Right lobe of liver (tissue), 6 donors: Measurements from ENCODE around the gene NFIL3. TPM values are rescaled to one million over a fixed set of nuclear protein-coding genes. Genes with fewer than 3 reads are reported as not detected.
"Not testable (repeated sequence)": the region's sequence is repeated elsewhere in the genome, so short reads cannot be mapped to it uniquely, and the experiment has no call there.

Experiments
- ATAC-seq, 4 donors: fragments of 200-7000 bp; cut with Tn5 transposase; one replicate each; pipeline ENCODE4 v1.9.1; 2020; ENCODE audit warnings: mild to moderate bottlenecking in 4 of 4, moderate library complexity in 4 of 4
- DNase-seq, 3 donors: peaks; one replicate each; pipeline ENCODE4 v3.0.0-alpha.2; 2020
- H3K27ac ChIP-seq, 3 donors: fragments of 200-600 bp; one replicate each; pipeline ENCODE4 v1.8.0; 2022
- H3K27me3 ChIP-seq, 2 donors: fragments of 200-600 bp; one replicate each; pipeline ENCODE4 v1.8.0; 2022
- H3K36me3 ChIP-seq, 4 donors: fragments of 200-600 bp; sonication (generic) in 1 of 4; one replicate each; pipeline versions ENCODE4 v1.5.1 to v1.8.0; 2017 to 2022; ENCODE audit warnings: control low read depth in 1 of 4
- H3K4me1 ChIP-seq, 4 donors: fragments of 200-600 bp; sonication (generic) in 1 of 4; one replicate each; pipeline versions ENCODE4 v1.5.1 to v1.8.0; 2017 to 2022; ENCODE audit warnings: control low read depth in 1 of 4
- H3K4me3 ChIP-seq, 3 donors: fragments of 200-600 bp; one replicate each; pipeline ENCODE4 v1.8.0; 2022
- H3K9me3 ChIP-seq, 4 donors: fragments of 200-600 bp; sonication (generic) in 1 of 4; one replicate each; pipeline versions ENCODE4 v1.5.1 to v1.8.0; 2017 to 2022; ENCODE audit warnings: control low read depth in 1 of 4
- CTCF ChIP-seq, 4 donors: fragments of 200-600 bp in 3 of 4; fragments of 450-650 bp in 1 of 4; IDR thresholded peaks; one replicate each; pipeline versions ENCODE4 v1.5.1 to v1.8.0; 2016 to 2022; ENCODE audit warnings: antibody characterized with exemption in 4 of 4, mild to moderate bottlenecking in 2 of 4
- POLR2A ChIP-seq: fragments of 450-650 bp; IDR thresholded peaks from one replicate; pipeline ENCODE4 v1.6.1; 2017; ENCODE audit warnings: antibody characterized with exemption, mild to moderate bottlenecking
- WGBS: methylation state at CpG from one replicate; pipeline ENCODE4 v1.1.6; 2018; ENCODE audit warnings: low coverage, low lambda C conversion rate; ENCODE audit not compliant: insufficient coverage; ENCODE audit errors: missing lambda C conversion rate; 5-methylcytosine and 5-hydroxymethylcytosine counted together
- intact Hi-C, 2 donors: fragments of 100-400 bp; cut with DNase I; formaldehyde crosslinking; loops; one replicate each; pipeline versions ENCODE4 v1.11.2 to v1.14.1; 2022
- long read RNA-seq: library from polyadenylated mRNA; unstranded; transcript quantifications from one replicate; pipeline ENCODE4 v2.0.0, GENCODE V29; 2019
- total RNA-seq, 6 experiments: library from RNA; depleted of rRNA in 2 of 6; stranded (reverse); fragments of >200 nt in 2 of 6; fragmentation: NEBNext Ultra II Directional in 3 of 6; extraction: Animal tissue kit (Norgen Biotek cat#: 25700) in 3 of 6; gene quantifications; one replicate each; pipeline versions ENCODE4 v1.1.0 to v1.2.4, GENCODE V29; 2016 to 2023
- donor health status: DM: no; HTN: yes; CAD: no.
- donor health status: DM: no; HTN: no; CAD: no.
- donor health status: DM: no; HTN: no; CAD: no.
- donor health status: DM: no; HTN: yes; CAD: no.
- donor health status: DM: no; HTN: yes; CAD: no.

Gene NFIL3
- 10 to 100 TPM; 16.0 to 55.4 (median 25.6) TPM for total RNA-seq
- long read RNA-seq = 0 reads

GRCh38 chr9:91423785-91424402, at the start of gene NFIL3:
Gene NFIL3 (minus strand): TSS chr9:91423832. CDS start chr9:91410734, 13,098 bp downstream.
- peak; percentile 55 to 83 (median 74) for ATAC-seq
- DNase-seq = peak; percentile 91 to 92 (median 92)
- H3K27me3 ChIP-seq = no peaks in the 10 kb centered on the region
- H3K27ac ChIP-seq = peak within 1 kb of the TSS; percentile 99 to 100 (median 100)
- intact Hi-C loops = loop anchor here in 1 of 2 donors (10.0 kb wide), 1 partner anchor 229 kb away; no protein-coding TSS in a partner anchor
- H3K36me3 ChIP-seq = no peaks in the 10 kb centered on the region
- H3K9me3 ChIP-seq = no peaks in the 10 kb centered on the region
- 0% methylated on average over 6 of the region's 92 CpGs for WGBS
- TF ChIP-seq CTCF (IDR thresholded peaks at IDR 0.05) = no peak
- peak; percentile 95 for TF ChIP-seq POLR2A
- H3K4me3 ChIP-seq = peak within 1 kb of the TSS; percentile 67 to 75 (median 73)
- peaks cover 0 to 16% (median 3%) of the 10 kb centered on the region in 4 donors for H3K4me1 ChIP-seq

GRCh38 chr9:91471524-91471923, 47.9 kb upstream of the NFIL3 start:
- H3K4me1 ChIP-seq, H3K9me3 ChIP-seq, DNase-seq, H3K27ac ChIP-seq, intact Hi-C loops, ATAC-seq, H3K27me3 ChIP-seq, H3K4me3 ChIP-seq, H3K36me3 ChIP-seq: not testable (repeated sequence)
- WGBS = 59% methylated on average over 3 of the region's 3 CpGs

- Histone ChIP-seq H3K4me3 (no peak overlapping the region), H3K27me3 (no peaks in the 10 kb centered on the region), H3K9me3 (no peaks in the 10 kb centered on the region), H3K36me3 (no peaks in the 10 kb centered on the region), H3K4me1 (no peaks in the 10 kb centered on the region), H3K27ac (no peak overlapping the region)
- intact Hi-C loops = no loop called here
- WGBS = 53% methylated on average over 2 of the region's 2 CpGs
- no peak for TF ChIP-seq POLR2A
- no peak for TF ChIP-seq CTCF (IDR thresholded peaks at IDR 0.05)
- DNase-seq (no peak), ATAC-seq (no peak)
Measured at GRCh38 chr9:91465420-91465819, 41.8 kb upstream of the NFIL3 start.

GRCh38 chr9:91458906-91459305, 35.3 kb upstream of the NFIL3 start:
- Histone ChIP-seq H3K4me1 (no peaks in the 10 kb centered on the region), H3K27me3 (no peaks in the 10 kb centered on the region), H3K27ac (no peak overlapping the region), H3K4me3 (no peak overlapping the region), H3K36me3 (no peaks in the 10 kb centered on the region), H3K9me3 (no peaks in the 10 kb centered on the region)
- intact Hi-C loops = no loop called here
- ATAC-seq (no peak), DNase-seq (no peak)
- no peak for TF ChIP-seq POLR2A
- TF ChIP-seq CTCF (IDR thresholded peaks at IDR 0.05) = no peak
- WGBS = 52% methylated on average over 2 of the region's 2 CpGs

- Histone ChIP-seq H3K27me3 (no peaks in the 10 kb centered on the region), H3K9me3 (no peaks in the 10 kb centered on the region), H3K4me3 (no peak overlapping the region), H3K36me3 (no peaks in the 10 kb centered on the region), H3K27ac (no peak overlapping the region), H3K4me1 (no peaks in the 10 kb centered on the region)
- TF ChIP-seq CTCF (IDR thresholded peaks at IDR 0.05) (no peak), POLR2A (no peak)
- ATAC-seq = no peak
- intact Hi-C loops = no loop called here
- no peak for DNase-seq
- WGBS = no CpG with 5 or more reads among the region's 1 CpG
Measured at GRCh38 chr9:91452844-91453243, 29.2 kb upstream of the NFIL3 start.
